ENCODE measurements around the gene SCARB2. TPM values are rescaled to one million over a fixed set of nuclear protein-coding genes. Genes with fewer than 3 reads are reported as not detected.

SCARB2 gene
- total and polyA plus RNA-seq, 4 donors: 58.2 to 136 (median 73.7) TPM

- H3K4me1 ChIP-seq (ENCODE audit: control insufficient read depth in 4 of 4, insufficient read depth in 4 of 4, low read length in 3 of 4): peaks cover 2 to 28% (median 27%) of the 10 kb centered on the region in 4 donors
- H3K9me3 ChIP-seq (ENCODE audit: control insufficient read depth in 4 of 4, low read length in 3 of 4): no peaks in the 10 kb centered on the region
- peaks cover 0 to 21% (median 8%) of the 10 kb centered on the region in 4 donors for H3K36me3 ChIP-seq (ENCODE audit: control insufficient read depth in 4 of 4, insufficient read depth in 3 of 4, low read depth in 1 of 4, low read length in 3 of 4)
- no peak overlapping the region for H3K27ac ChIP-seq (ENCODE audit: low read depth in 1 of 2, low read length in 2 of 2)
- no peak overlapping the region for H3K4me3 ChIP-seq (ENCODE audit: low read depth in 1 of 3, low read length in 3 of 3)
- DNase-seq (ENCODE audit: low spot score): no peak
- H3K27me3 ChIP-seq (ENCODE audit: control insufficient read depth in 4 of 4, insufficient read depth in 4 of 4, low read length in 3 of 4): no peaks in the 10 kb centered on the region
- no peak overlapping the region for H3K9ac ChIP-seq (ENCODE audit: low read depth in 1 of 2, low read length in 2 of 2)
- TF ChIP-seq FOXA1 (IDR thresholded peaks at IDR 0.05) (no peak), EGR1 (IDR thresholded peaks at IDR 0.05; ENCODE audit: low read depth in 2 of 2) (no peak), TAF1 (conservative IDR thresholded peaks at IDR 0.05) (no peak), SP1 (IDR thresholded peaks at IDR 0.05) (no peak)
- TF ChIP-seq, protein P1, sequence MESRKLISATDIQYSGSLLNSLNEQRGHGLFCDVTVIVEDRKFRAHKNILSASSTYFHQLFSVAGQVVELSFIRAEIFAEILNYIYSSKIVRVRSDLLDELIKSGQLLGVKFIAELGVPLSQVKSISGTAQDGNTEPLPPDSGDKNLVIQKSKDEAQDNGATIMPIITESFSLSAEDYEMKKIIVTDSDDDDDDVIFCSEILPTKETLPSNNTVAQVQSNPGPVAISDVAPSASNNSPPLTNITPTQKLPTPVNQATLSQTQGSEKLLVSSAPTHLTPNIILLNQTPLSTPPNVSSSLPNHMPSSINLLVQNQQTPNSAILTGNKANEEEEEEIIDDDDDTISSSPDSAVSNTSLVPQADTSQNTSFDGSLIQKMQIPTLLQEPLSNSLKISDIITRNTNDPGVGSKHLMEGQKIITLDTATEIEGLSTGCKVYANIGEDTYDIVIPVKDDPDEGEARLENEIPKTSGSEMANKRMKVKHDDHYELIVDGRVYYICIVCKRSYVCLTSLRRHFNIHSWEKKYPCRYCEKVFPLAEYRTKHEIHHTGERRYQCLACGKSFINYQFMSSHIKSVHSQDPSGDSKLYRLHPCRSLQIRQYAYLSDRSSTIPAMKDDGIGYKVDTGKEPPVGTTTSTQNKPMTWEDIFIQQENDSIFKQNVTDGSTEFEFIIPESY (IDR thresholded peaks at IDR 0.05): no peak
Observed at GRCh38 chr4:76144546-76144945, 69.1 kb downstream of the SCARB2 start.

- no peak for DNase-seq (ENCODE audit: low spot score)
- no peaks in the 10 kb centered on the region for H3K9me3 ChIP-seq (ENCODE audit: control insufficient read depth in 4 of 4, low read length in 3 of 4)
- H3K4me1 ChIP-seq (ENCODE audit: control insufficient read depth in 4 of 4, insufficient read depth in 4 of 4, low read length in 3 of 4): peaks cover 4 to 9% (median 5%) of the 10 kb centered on the region in 4 donors
- H3K27me3 ChIP-seq (ENCODE audit: control insufficient read depth in 4 of 4, insufficient read depth in 4 of 4, low read length in 3 of 4): no peaks in the 10 kb centered on the region
- TF ChIP-seq RAD21 (IDR thresholded peaks at IDR 0.05) (no peak), HNF4A (conservative IDR thresholded peaks at IDR 0.05) (no peak), SP1 (IDR thresholded peaks at IDR 0.05) (no peak), GABPA (IDR thresholded peaks at IDR 0.05 in 1 of 2, conservative IDR thresholded peaks at IDR 0.05 in 1 of 2) (no peak), FOXA2 (IDR thresholded peaks at IDR 0.05) (no peak), TAF1 (conservative IDR thresholded peaks at IDR 0.05) (no peak), RXRA (IDR thresholded peaks at IDR 0.05) (no peak), NR2F2 (IDR thresholded peaks at IDR 0.05) (no peak), JUND (IDR thresholded peaks at IDR 0.05) (no peak), EGR1 (IDR thresholded peaks at IDR 0.05; ENCODE audit: low read depth in 2 of 2) (no peak), FOXA1 (IDR thresholded peaks at IDR 0.05) (no peak), ATF3 (IDR thresholded peaks at IDR 0.05) (no peak), YY1 (IDR thresholded peaks at IDR 0.05) (no peak)
- TF ChIP-seq, protein P2, sequence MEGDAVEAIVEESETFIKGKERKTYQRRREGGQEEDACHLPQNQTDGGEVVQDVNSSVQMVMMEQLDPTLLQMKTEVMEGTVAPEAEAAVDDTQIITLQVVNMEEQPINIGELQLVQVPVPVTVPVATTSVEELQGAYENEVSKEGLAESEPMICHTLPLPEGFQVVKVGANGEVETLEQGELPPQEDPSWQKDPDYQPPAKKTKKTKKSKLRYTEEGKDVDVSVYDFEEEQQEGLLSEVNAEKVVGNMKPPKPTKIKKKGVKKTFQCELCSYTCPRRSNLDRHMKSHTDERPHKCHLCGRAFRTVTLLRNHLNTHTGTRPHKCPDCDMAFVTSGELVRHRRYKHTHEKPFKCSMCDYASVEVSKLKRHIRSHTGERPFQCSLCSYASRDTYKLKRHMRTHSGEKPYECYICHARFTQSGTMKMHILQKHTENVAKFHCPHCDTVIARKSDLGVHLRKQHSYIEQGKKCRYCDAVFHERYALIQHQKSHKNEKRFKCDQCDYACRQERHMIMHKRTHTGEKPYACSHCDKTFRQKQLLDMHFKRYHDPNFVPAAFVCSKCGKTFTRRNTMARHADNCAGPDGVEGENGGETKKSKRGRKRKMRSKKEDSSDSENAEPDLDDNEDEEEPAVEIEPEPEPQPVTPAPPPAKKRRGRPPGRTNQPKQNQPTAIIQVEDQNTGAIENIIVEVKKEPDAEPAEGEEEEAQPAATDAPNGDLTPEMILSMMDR (IDR thresholded peaks at IDR 0.05; ENCODE audit: low read depth, low read length, missing input control): no peak
- TF ChIP-seq, protein P3, sequence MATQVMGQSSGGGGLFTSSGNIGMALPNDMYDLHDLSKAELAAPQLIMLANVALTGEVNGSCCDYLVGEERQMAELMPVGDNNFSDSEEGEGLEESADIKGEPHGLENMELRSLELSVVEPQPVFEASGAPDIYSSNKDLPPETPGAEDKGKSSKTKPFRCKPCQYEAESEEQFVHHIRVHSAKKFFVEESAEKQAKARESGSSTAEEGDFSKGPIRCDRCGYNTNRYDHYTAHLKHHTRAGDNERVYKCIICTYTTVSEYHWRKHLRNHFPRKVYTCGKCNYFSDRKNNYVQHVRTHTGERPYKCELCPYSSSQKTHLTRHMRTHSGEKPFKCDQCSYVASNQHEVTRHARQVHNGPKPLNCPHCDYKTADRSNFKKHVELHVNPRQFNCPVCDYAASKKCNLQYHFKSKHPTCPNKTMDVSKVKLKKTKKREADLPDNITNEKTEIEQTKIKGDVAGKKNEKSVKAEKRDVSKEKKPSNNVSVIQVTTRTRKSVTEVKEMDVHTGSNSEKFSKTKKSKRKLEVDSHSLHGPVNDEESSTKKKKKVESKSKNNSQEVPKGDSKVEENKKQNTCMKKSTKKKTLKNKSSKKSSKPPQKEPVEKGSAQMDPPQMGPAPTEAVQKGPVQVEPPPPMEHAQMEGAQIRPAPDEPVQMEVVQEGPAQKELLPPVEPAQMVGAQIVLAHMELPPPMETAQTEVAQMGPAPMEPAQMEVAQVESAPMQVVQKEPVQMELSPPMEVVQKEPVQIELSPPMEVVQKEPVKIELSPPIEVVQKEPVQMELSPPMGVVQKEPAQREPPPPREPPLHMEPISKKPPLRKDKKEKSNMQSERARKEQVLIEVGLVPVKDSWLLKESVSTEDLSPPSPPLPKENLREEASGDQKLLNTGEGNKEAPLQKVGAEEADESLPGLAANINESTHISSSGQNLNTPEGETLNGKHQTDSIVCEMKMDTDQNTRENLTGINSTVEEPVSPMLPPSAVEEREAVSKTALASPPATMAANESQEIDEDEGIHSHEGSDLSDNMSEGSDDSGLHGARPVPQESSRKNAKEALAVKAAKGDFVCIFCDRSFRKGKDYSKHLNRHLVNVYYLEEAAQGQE (IDR thresholded peaks at IDR 0.05): no peak
- TF ChIP-seq, protein P1 (IDR thresholded peaks at IDR 0.05): no peak
- H3K4me3 ChIP-seq (ENCODE audit: low read depth in 1 of 3, low read length in 3 of 3): no peak overlapping the region
- peaks cover 0 to 25% (median 17%) of the 10 kb centered on the region in 4 donors for H3K36me3 ChIP-seq (ENCODE audit: control insufficient read depth in 4 of 4, insufficient read depth in 3 of 4, low read depth in 1 of 4, low read length in 3 of 4)
- 98% methylated on average over 3 of the region's 3 CpGs for WGBS
- no peak overlapping the region for H3K9ac ChIP-seq (ENCODE audit: low read depth in 1 of 2, low read length in 2 of 2)
- no peak overlapping the region for H3K27ac ChIP-seq (ENCODE audit: low read depth in 1 of 2, low read length in 2 of 2)
Observed at GRCh38 chr4:76141241-76141640, 72.4 kb downstream of the SCARB2 start.

Data from liver (tissue), 9 donors.